ENCODE measurements around the gene TMEM260.
A peak's percentile ranks its signal among the peaks of the same experiment; 100 is the strongest.

Gene TMEM260

DNA sequence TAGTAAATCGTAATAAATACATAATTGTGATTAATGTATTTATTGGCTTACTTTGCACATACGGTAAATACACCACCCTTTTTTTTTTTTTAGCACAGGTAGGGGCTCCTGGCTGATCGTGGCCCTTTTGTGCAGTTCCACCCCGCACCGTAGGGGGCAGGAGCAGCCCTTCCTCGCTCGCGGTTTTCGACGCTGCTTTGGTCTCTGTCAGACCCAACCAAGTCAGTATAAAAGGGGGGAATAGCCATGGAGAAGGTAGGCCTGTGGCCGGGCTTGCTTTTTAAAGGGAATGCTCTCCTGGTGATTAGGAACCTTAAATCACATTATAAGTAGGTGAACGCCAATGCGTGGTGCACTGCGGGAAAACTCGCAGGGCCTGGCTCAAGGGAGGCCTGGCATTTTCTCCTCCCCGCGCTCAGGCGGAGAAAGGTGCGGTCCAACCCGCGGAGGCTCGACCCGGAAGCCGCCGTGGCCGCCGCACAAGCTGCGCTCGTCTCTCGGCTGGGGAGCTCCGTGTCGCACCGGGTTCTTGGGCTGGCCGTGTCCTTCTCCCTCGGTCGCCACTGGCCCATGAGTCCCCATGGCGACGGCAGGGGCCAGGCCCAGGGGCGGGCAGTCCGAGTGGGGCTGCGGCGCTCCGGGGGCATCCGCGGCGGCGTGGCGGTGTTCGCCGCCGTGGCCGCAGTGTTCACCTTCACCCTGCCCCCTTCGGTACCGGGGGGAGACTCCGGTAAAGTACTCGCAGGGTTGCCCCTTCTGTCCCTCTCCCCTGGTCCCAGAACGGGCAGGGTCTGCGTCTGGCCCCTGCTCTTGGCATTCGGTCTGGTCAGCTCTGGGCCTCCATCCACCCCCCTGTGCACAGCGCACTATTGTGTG, at the start of gene TMEM260:
TSS of gene TMEM260 (plus strand) at position 454 of the 876 bp plus-strand sequence. CDS start at position 571, 117 bp downstream.
- peak; percentile 88 for DNase-seq

DNA sequence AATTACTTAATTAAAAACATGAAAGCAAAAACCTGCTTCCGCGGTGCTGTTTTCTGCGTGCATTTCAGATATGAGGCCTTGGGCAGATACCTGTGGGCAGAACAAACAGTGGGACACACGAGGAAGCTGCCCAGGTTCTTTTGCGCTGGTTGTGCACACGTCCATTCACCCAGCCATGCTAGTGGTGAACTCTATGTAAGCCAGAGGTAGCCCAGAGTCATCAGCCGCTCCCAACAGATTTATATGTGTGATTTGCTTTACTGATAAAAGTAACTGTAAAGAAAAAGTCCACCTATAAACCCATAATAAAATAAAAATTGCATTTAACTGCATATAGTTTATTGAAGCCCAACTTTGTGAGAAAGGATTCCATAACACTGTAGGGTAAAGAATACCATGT, 47.1 kb upstream of the TMEM260 start:
- no peak for DNase-seq

DNA sequence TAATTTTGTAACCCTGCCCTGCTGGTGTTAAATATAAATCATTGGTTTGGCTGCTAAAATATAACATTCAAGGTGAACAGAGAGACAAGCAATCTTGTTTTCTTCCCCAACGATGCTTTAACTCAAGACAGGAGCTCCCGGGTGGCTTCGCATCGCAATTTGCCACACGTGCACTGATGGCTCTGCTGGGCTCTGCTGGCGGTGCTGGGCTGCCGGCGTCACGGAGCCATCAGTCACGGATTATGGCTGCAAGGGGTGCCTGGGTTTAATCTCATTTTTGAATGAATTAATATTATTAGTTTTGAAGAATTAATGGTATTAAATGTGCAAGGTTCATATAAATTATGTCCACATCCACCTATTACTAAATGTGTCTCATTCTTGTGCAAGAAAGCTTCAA, 44.9 kb upstream of the TMEM260 start:
- DNase-seq = no peak

DNA sequence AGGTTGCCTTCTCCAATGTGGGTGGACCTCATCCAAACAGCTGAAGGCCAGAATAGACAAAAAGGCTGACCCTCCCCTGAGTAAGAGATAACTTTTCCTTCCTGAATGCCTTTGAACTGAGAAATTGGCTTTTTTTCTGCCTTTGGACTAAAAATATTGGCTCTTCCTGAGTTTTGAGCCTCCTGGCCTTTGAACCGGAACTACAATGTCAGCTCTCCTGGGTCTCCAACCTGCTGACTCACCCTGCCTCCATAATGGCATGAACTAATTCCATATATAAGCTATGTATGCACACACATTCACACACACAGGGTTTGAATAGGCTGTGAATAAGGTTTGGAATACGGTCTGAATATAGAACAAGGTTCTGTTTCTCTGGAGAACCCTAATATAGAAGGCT, 39.7 kb upstream of the TMEM260 start:
- no peak for DNase-seq

DNA sequence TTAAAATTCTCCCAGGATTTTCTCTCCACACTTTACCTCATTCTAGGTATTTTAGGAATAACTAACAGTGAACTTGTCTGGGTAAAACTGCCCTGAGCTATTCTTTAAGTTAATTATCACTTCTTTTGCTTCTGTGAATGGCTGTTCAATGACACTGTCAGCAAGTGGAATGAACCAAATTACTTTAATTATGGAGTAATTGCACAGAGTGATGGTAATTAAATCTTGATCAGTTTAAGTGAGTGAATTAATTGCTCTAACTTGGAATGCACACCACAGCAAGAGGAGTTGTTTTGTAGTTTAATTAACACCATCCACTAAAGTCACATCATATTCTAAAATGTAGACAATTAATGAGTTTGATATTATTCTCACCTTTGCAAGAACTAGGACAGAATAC, 36.2 kb upstream of the TMEM260 start:
- no peak for DNase-seq

DNA sequence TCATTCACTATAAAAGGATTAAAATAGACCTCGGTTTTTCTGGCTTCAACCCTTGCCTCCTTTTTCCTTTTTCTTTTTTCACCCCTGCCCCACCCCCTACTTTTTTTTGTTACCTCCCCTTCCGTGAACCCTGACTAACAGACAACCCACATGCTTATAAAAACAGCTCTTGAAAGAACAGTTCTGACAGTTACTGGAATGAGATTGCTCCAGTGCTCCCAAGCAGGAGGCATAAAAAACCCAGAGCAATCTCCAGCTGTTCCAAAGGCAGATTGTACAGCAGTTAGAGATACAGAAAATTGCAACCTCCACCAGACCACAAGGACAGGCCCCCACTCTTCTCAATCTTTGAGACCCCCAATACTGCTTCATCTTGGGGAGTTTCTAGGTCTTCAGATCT, 29.9 kb upstream of the TMEM260 start:
- no peak for DNase-seq

DNA sequence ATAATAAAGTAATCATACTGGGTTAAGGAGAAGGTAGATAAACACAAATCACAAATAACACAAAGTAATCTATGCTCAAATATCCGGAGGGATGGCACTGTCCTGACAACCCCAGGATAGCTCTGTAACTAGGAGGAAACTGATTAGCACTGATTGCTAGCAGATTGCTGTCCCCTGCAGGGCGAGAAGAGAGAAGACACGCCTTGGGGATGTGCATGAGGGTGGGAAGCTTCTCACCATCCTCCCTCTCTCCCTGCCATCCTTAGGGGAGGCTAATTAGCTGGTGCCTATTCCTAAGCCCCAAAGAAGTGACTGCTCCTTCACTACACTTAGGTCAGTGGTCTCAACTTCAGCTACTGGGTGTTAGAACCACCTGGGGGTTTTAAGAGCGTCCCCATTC, 27.0 kb upstream of the TMEM260 start:
- DNase-seq = no peak

DNA sequence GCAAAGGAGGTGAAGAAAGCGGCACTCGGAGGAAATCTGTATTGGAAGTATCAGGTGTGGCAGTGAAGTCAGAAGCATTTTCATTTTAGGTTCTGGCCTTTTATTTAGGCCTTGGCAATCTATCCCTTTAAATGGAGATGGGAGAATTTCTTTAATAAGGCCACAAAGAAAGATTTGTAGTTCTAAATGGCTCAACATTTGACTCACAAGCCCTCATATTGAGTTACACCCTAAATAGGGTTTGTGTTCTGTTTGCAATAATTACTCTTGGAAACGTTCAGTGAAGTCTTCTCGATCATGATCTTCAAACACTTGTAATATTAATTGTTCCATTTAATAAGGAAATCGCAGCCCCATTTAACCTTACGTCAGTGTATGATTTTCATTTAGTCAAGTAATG, 25.3 kb upstream of the TMEM260 start:
- no peak for DNase-seq

DNA sequence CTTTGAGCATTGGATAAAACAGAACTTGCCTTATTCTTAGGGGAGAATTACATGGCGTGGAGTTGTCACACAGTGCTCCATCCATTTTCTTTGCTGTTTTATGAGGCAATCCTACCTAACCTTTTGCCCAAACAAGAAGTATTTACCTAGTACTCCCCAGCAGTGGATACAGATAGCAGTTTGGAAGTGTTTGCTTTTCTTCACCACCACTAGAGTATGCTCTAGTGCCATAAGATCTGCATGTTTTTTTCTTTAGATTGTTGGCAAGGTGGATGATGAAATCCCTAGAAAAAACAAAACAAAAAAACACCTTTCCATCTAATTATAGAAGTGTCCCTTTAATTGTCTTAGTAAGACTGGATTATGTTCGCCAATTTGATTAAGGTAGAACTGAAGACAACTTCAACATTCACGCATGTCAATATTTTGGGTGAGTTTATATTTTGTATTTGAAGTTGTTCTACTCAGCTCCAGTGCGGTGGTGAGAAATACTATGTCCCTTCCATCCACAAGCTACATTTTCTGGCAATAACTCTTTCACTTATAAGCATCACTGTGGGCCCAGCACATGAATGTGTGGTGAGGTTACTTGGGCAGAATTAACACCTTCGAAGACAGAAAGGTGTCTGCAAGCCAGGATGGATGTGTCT, 23.6 kb upstream of the TMEM260 start:
- DNase-seq = peak; percentile 56

DNA sequence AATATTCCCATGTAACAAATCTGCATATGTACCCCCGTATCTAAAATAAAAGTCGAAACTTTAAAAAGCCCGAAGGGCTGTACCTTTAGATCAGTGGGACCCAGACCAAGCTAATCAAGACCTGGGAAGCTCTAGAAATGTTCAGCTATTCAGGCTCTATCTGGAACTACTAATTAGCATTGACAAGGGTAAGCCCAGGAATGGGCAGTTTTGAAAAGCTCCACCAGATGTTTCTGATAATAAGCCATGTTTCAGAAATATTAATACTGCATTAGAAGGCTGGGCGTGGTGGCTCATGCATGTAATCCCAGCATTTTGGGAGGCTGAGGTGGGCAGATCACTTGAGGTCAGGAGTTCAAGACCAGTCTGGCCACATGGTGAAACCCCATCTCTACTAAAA, 20.4 kb upstream of the TMEM260 start:
- DNase-seq = no peak

DNA sequence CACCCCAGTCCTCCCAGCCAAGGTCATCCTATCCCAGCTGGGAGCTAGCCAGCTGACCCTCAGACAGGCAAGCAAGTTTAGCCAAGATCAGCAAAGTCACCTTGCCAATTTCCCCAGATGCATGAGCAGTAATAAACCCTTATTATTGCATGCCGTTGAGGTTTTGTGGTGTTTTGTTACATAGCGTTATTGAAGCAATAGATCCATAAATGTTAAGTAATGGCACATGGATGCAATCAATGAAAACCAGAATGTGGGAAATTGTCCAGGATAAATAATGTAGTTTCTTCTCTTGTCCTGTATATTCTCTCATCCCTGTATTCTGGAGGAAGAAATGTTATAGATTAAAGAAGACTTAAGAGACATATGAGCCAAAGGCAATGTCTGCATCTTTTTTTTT, 18.0 kb upstream of the TMEM260 start:
- DNase-seq = no peak

DNA sequence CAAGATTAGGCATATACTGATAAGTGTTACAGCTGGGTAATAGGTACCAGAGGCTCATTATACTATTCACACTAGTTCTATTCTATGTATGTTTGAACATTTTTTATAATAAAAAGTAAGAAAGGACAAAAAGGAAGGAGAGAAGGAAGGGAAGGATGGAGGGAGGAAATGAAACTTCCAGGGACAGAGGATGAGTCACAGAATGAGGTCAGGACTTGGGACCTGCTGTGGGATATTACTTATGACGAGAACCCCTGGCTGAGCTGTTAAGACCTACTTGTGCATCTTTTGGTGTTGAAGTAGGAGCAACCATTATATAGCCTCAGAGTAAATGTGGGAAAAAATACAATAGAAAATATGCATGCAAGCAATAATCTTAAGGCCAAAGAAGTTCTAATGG, 16.7 kb upstream of the TMEM260 start:
- DNase-seq = no peak

DNA sequence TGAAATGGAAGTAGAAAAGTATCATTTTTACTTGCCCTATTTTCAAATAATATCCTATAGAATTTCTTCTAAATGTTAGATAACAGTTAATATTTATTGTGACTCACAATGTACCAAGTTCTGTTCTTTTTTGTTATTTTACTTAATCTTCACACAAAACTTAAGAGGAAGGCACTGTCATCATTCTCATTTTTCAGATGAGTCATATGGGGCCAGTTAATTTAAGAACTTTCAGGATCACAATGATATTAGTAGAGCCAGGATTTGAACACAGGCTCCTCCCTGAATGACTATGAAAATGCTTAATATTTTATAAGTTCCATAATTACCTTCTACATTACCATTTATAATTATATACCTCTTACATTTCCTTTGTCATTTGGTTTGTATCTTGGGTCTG, 10.4 kb upstream of the TMEM260 start:
- DNase-seq = no peak

DNA sequence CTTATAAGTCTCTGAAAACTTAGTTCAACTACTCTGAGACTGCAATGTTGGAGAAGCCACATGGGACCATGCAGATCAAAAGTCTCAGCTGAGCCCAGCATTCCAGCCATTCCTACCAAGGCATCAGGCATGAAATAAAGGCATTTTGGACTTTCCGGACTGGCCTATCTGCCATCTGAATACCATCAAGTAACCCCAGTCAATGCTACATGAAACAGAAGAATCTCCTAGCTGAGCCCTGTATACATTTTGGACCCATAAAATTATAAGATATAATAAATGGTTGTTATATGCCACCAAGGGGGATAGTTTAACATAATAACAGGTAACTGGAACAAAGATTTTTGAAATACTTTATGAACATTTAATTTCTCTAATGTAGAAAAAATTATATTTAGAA, 9.3 kb upstream of the TMEM260 start:
- no peak for DNase-seq

DNA sequence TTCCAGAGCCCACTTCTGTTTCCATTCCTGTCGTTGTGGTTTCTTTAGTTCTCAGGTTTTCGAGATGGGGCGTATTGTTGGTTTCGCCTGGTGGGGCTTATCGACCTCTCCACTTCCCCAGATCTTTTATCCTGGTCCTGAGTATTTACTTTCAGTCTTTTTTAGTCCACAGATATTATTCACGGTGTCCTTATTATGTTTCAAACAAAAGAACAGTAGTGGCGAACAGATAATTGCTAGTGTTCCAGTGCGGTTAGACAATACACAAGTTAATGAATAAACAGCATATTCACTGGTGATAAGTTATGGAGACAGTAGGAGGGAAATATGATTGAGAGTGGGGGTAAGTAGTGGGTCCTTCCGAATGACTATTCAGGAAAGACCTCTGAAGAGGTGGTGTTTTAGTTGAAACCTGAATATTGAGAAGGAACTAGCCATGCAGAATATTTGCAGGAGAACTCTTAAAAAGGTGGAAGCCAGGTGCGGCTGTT, 668 bp downstream of the TMEM260 start:
- no peak for DNase-seq

DNA sequence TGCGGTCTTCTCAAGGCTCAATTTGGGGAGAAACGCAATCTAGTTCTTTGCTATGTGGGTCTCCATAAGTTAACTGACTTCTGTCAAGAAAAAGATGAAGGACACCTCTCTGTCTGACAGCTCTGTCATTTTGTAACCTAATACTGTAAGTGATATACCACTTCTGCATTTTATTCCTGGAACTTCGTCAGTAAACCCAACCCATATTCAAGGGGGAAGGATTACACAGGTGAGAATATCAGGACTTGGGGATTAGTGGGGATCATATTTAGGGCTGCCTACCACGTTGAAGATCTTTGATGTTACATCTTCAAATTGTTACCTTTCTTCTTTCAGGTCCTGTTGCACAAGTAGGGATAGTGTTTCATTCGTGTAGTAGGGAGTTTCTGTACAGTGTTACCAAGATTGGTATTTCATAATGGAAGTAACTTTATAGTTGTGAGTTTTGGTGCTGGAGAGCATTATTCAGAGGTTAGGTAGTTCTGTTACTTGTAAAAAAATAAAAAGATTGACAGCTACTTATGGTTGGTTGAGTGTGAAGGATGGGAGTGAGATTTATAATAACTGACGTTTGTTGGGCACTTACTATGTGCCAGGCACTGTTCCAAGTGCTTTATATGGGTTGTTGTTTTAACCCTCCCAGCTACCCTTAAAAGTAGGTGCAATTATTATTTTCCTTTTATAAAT, 1.6 kb downstream of the TMEM260 start:
- no peak for DNase-seq

DNA sequence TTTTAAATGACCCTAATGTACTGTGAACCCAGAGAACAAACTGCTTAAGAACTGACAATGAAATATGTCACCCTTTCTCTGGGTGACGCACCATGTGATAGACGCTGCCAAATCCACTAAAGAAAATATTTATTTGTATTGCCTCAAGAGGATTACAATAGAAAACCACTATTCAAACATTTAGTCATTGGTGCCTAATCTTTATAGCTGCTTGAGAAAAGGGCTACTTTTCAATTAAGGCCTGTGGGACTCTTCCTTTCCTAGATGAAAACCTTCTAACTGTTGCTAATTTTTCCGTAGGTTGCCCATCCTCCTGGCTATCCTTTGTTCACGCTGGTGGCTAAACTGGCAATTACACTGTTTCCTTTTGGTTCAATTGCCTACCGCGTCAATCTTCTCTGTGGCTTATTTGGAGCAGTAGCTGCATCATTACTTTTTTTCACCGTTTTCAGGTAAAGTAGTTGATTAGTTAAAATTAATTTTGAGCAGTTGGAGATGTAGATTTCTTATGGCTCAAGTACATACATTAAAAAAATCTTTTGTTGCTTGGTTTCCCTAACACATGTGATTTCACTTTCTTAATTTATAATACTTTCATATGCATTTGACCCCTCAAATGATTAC, 6.0 kb downstream of the TMEM260 start:
- no peak for DNase-seq

DNA sequence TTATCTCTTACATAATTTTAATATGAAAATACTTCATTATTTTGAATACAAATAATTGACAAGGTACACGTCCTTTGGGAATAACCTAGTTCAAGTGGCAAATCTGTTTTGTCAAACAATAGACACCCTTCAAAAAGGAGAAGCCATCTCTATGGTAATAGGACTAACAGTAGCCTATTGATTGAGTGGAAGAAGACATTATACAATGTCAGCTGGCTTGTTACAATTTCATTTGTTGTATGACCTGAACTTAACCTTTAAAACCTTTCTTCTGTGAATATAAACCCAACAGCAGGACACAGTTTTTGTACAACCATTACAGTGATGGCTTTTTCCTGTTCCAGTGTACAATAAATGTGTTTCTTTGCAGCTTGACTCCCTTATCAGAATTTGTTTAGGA, 8.1 kb downstream of the TMEM260 start:
- no peak for DNase-seq

DNA sequence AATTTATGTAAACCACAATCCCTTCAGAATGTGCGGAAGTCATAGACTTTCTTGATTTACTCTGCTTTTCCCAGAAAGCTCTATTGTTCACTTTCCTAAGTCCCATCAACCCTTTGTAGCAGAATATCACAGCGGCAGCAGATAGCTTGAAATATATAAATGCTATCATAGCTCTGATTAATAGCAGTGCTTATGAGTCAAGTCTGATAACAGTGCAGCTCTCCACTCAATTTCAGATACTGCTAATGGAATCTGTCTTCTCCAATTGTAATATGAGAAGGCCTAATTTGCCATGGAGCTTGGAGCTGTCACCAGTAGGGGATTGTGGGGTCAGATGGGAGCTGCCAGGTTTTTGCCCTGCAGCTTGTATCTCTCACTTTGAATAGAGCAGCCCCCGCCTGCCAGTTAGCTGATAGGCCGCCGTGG, 10.9 kb downstream of the TMEM260 start:
- DNase-seq = peak; percentile 51

DNA sequence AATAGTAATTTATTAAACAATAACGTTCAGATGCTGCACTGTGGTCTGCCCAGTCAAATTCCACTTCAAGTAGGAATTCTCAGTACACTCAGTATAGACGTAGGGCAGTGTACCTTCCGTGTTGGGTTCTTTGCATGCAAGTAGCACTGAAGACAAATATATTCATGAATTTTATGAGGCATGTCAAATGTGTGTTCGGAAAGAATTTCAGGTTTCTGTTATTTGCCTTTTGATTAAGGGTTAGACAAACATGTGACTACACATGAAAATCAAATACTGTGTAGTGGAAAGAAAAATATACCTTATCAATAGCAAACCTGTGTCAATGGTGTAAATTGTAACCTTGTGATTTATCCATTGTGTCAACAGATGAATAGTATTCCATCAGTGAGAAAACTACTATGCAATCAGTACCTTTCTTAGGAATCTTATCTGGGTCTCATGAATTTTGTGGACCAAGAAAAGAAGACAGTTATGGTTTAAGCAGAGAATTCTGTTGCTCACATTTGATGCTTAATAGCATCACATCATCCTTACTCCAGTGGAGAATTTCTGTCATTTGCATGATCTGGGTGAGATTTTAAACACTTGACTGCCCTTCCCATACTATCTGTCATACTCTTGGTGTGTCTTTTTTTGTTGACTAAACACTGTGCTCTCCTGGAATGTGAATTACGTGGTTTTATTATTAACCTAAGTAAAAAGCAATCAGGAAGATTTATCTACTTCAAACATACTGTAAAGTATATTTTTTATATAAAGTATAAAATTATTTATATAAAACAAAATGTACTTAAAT, 13.3 kb downstream of the TMEM260 start:
- DNase-seq = no peak

DNA sequence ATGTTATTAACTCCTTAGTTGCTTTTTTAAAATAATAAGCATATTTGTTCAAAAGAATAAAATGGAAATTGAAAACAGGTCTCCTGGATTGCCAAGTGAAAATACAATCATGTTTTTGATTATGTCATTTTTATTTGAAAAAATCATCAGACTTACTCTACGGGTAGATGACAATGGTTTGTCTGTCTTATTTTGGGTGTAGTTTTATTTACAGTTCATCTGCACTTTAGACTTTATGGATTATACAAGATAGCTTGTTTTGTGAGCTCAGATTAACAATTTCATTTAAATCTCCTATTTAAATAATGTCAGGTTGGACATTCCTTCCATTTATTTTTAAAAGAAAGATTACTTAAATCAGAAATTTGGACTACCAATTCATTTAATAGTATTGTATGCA, 14.8 kb downstream of the TMEM260 start:
- DNase-seq = no peak

DNA sequence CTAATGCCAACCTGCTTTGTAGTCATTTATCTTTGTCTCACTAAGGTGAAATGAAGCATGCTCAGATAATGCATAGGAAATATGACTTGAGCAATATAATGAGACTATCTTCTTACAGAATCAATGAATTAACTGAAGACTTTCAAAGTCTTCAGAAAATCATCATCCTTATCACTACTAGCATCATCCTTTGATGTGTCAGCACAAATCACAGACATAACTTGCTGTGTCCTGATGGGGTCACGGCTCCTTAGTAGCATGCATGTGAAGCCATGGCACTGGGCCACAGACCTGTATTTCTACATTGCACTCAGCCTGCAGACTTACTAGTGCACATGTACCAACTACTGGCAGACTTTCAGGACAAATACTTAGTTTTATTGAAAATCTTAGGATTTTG, 18.9 kb downstream of the TMEM260 start:
- DNase-seq = no peak
